ENCODE measurements around the gene MYH7. TPM values are rescaled to one million over a fixed set of nuclear protein-coding genes. Genes with fewer than 3 reads are reported as not detected.

MYH7 gene
- total and polyA plus RNA-seq, 4 donors: 0.02 to 0.42 (median 0.04) TPM

- peaks cover 0 to 9% (median 6%) of the 10 kb centered on the region in 4 donors for H3K4me1 ChIP-seq (ENCODE audit: control insufficient read depth in 4 of 4, insufficient read depth in 4 of 4, low read length in 3 of 4)
- peak within 1 kb of the TSS; percentile 78 to 100 (median 99) for H3K4me3 ChIP-seq (ENCODE audit: low read depth in 1 of 3, low read length in 3 of 3)
- peaks cover 0 to 28% (median 9%) of the 10 kb centered on the region in 4 donors for H3K36me3 ChIP-seq (ENCODE audit: control insufficient read depth in 4 of 4, insufficient read depth in 3 of 4, low read depth in 1 of 4, low read length in 3 of 4)
- peak; percentile 55 for TF ChIP-seq FOXA1 (IDR thresholded peaks at IDR 0.05)
- TF ChIP-seq JUND (IDR thresholded peaks at IDR 0.05): no peak
- peak; percentile 68 for TF ChIP-seq MAX (IDR thresholded peaks at IDR 0.05)
- TF ChIP-seq FOXA2 (IDR thresholded peaks at IDR 0.05): no peak
- TF ChIP-seq EGR1 (IDR thresholded peaks at IDR 0.05; ENCODE audit: low read depth in 2 of 2): peak in 1 of 2 donors; percentile 60
- peak; percentile 84 for TF ChIP-seq CTCF (IDR thresholded peaks at IDR 0.05; ENCODE audit: low read depth, low read length, missing input control)
- peak; percentile 99 for TF ChIP-seq SP1 (IDR thresholded peaks at IDR 0.05)
- peak; percentile 100 for TF ChIP-seq GABPA (IDR thresholded peaks at IDR 0.05 in 1 of 2, conservative IDR thresholded peaks at IDR 0.05 in 1 of 2)
- peak; percentile 39 for TF ChIP-seq REST (IDR thresholded peaks at IDR 0.05)
- peak in 1 of 2 donors; percentile 16 for TF ChIP-seq HNF4A (conservative IDR thresholded peaks at IDR 0.05)
- TF ChIP-seq YY1 (IDR thresholded peaks at IDR 0.05): peak; percentile 99
- peak; percentile 76 for TF ChIP-seq ZBTB33 (IDR thresholded peaks at IDR 0.05)
- peak; percentile 59 to 67 for TF ChIP-seq RAD21 (IDR thresholded peaks at IDR 0.05)
- TF ChIP-seq NR2F2 (IDR thresholded peaks at IDR 0.05): no peak
- no peak for TF ChIP-seq HNF4G (IDR thresholded peaks at IDR 0.05)
- TF ChIP-seq ATF3 (IDR thresholded peaks at IDR 0.05): peak; percentile 18
- TF ChIP-seq TAF1 (conservative IDR thresholded peaks at IDR 0.05): peak; percentile 75
- TF ChIP-seq RXRA (IDR thresholded peaks at IDR 0.05): peak in 1 of 2 donors; percentile 18
- 3% methylated on average over 41 of the region's 41 CpGs for whole genome bisulfite sequencing
- no peaks in the 10 kb centered on the region for H3K9me3 ChIP-seq (ENCODE audit: control insufficient read depth in 4 of 4, low read length in 3 of 4)
- peak within 1 kb of the TSS; percentile 99 for H3K9ac ChIP-seq (ENCODE audit: low read depth in 1 of 2, low read length in 2 of 2)
- peak within 1 kb of the TSS; percentile 79 to 85 for H3K27ac ChIP-seq (ENCODE audit: low read depth in 1 of 2, low read length in 2 of 2)
- DNase-seq (ENCODE audit: low spot score): peak; percentile 92
- H3K27me3 ChIP-seq (ENCODE audit: control insufficient read depth in 4 of 4, insufficient read depth in 4 of 4, low read length in 3 of 4): no peaks in the 10 kb centered on the region
These were observed 33.9 kb upstream of the MYH7 start, which contains the start of gene NGDN for GRCh38 chr14:23469127-23469905. TSS of gene NGDN (plus strand) at chr14:23469703. CDS start at chr14:23469716, 13 bp downstream.
